ENCODE data around the gene CALD1.

DNA sequence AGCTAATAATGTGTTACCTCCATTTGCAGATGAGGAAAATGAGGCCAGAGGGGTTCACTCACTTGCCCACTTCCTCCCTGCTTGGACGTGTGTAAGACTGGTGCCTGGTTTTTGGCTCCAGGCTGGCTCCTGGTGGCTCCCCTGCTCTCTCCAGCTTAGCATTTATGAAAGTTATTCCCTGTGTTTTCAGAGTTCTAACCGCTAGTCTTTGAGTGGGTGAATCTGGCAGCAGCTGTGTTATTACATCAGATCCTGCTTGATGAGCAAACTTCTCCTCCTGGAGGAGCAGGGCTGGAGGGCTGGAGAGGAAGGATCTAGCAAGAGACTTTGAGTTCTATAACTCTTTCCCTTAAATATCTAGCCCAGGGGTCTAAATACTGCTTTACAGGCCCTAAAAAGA lies 125.9 kb downstream of the CALD1 start:
- TF ChIP-seq CTCF (IDR thresholded peaks at IDR 0.05; ENCODE audit: insufficient read depth, low read length, poor library complexity, severe bottlenecking) (no peak), EZH2phosphoT487 (conservative IDR thresholded peaks at IDR 0.05; ENCODE audit: low read length) (no peak)

Measured in SU-DHL-6 (cell line).